GM12878 (cell line): Measurements from ENCODE around the gene MYO3B. TPM values are rescaled to one million over a fixed set of nuclear protein-coding genes. Genes with fewer than 3 reads are reported as not detected.

Source experiments
- ATAC-seq: fragments of 200-7000 bp; cut with Tn5 transposase; 3 replicates; pipeline ENCODE4 v1.9.1; 2020; ENCODE audit warnings: mild to moderate bottlenecking, moderate library complexity
- BruUV-seq: library from RNA; stranded (reverse); fragments of 400-500 nt; replicated peaks from 2 replicates; lab custom pipeline; 2021; lab: Mats Ljungman, UMichigan
- CTCF ChIA-PET: fragments of 300-600 bp; sonication (Branson Sonifier 250); formaldehyde crosslinking; extraction: SDS; loops from one replicate; lab custom pipeline; 2021; ENCODE audit warnings: inconsistent platforms; lab: Yijun Ruan, JAX
- POLR2A ChIA-PET: fragments of 350-600 bp; formaldehyde crosslinking; extraction: SDS; loops from one replicate; lab custom pipeline; 2021; ENCODE audit warnings: inconsistent platforms; lab: Charles Lee
- RAD21 ChIA-PET: fragments of 300-600 bp; sonication (Branson Sonifier 250); formaldehyde crosslinking; loops from one replicate; lab custom pipeline; 2023; ENCODE audit warnings: antibody characterized with exemption; ENCODE audit not compliant: unreplicated experiment; lab: Charles Lee
- SMC1A ChIA-PET: fragments of 300-600 bp; sonication (Branson Sonifier 250); formaldehyde crosslinking; loops from one replicate; lab custom pipeline; 2023; ENCODE audit not compliant: unreplicated experiment, uncharacterized antibody; lab: Charles Lee
- DNase-seq: peaks from one replicate; pipeline ENCODE4 v3.0.0-alpha.2; 2011; ENCODE audit warnings: low read depth, low spot score
- FAIRE-seq: peaks from 3 replicates; lab custom pipeline; 2011; peaks lifted over from hg19 to GRCh38; lab: Jason Lieb, UNC
- H2AFZ ChIP-seq: 2 replicates; pipeline ENCODE4 v1.6.0; 2011; ENCODE audit warnings: low read depth, low read length, control low read depth; ENCODE audit not compliant: control insufficient read depth
- H3K27ac ChIP-seq: 2 replicates; pipeline ENCODE4 v1.5.1; 2011; ENCODE audit warnings: control low read depth; ENCODE audit not compliant: control insufficient read depth, insufficient read depth
- H3K27me3 ChIP-seq, 2 experiments: replicated peaks in 1 of 2; 2 replicates each; pipeline versions ENCODE4 v1.6.0 to v1.6.1; 2011; ENCODE audit warnings: low read length in 1 of 2; ENCODE audit not compliant: control insufficient read depth in 2 of 2, insufficient read depth in 2 of 2
- H3K36me3 ChIP-seq, 2 experiments: 2 replicates each; pipeline ENCODE4 v1.5.1; 2011; ENCODE audit warnings: low read length in 1 of 2; ENCODE audit not compliant: control insufficient read depth in 2 of 2, insufficient read depth in 2 of 2
- H3K4me1 ChIP-seq: 2 replicates; pipeline ENCODE4 v1.6.1; 2011; ENCODE audit warnings: mild to moderate bottlenecking, low read length, moderate library complexity, mixed read lengths; ENCODE audit not compliant: control insufficient read depth, insufficient read depth
- H3K4me2 ChIP-seq: 2 replicates; pipeline ENCODE4 v1.6.0; 2011; ENCODE audit warnings: control low read depth; ENCODE audit not compliant: control insufficient read depth, insufficient read depth
- H3K4me3 ChIP-seq: fragments of 200-600 bp; sonication (generic); 2 replicates; pipeline ENCODE4 v1.5.1; 2016
- H3K79me2 ChIP-seq: 2 replicates; pipeline ENCODE4 v1.6.0; 2011; ENCODE audit warnings: low read length; ENCODE audit not compliant: control insufficient read depth, insufficient read depth
- H3K9ac ChIP-seq: 2 replicates; pipeline ENCODE4 v1.8.0; 2011; ENCODE audit warnings: low read length, control low read depth, mixed read lengths; ENCODE audit not compliant: control insufficient read depth, insufficient read depth
- H3K9me3 ChIP-seq: replicated peaks from 3 replicates; pipeline ENCODE4 v1.5.1; 2011; ENCODE audit warnings: mild to moderate bottlenecking, low read length; ENCODE audit not compliant: control insufficient read depth, insufficient read depth
- H4K20me1 ChIP-seq: 2 replicates; pipeline ENCODE4 v1.6.0; 2011; ENCODE audit not compliant: control insufficient read depth, insufficient read depth
- FOXK2 ChIP-seq: fragments of 450-650 bp; IDR thresholded peaks from 2 replicates; pipeline ENCODE4 v1.6.1; 2017; ENCODE audit warnings: mild to moderate bottlenecking, moderate library complexity
- KDM1A ChIP-seq: fragments of 200-600 bp; sonication (generic); IDR thresholded peaks from 2 replicates; pipeline ENCODE4 v1.6.1; 2016; ENCODE audit warnings: borderline replicate concordance
- NBN ChIP-seq: fragments of 450-650 bp; IDR thresholded peaks from 2 replicates; pipeline ENCODE4 v1.6.1; 2016
- NRF1 ChIP-seq: conservative IDR thresholded peaks from 2 replicates; pipeline ENCODE4 v1.6.1; 2011; ENCODE audit warnings: mild to moderate bottlenecking, low read depth, low read length, improper control_type of control experiment
- SREBF1 ChIP-seq: IDR thresholded peaks from 2 replicates; pipeline ENCODE4 v1.6.1; 2012; ENCODE audit warnings: mild to moderate bottlenecking, low read length
- ZNF217 ChIP-seq: fragments of 450-650 bp; IDR thresholded peaks from 2 replicates; pipeline ENCODE4 v1.6.1; 2017; ENCODE audit warnings: antibody characterized with exemption, mild to moderate bottlenecking
- WGBS: methylation state at CpG from one replicate; pipeline ENCODE4 v1.1.6; 2016; ENCODE audit warnings: low lambda C conversion rate; ENCODE audit not compliant: insufficient replicate concordance, insufficient coverage; ENCODE audit errors: missing lambda C conversion rate; 5-methylcytosine and 5-hydroxymethylcytosine counted together
- in situ Hi-C: fragments of 300-500 bp; cut with MboI; formaldehyde crosslinking; loops from 9 replicates; pipeline ENCODE4 v1.14.3; 2018; ENCODE audit warnings: mixed read lengths
- intact Hi-C: fragments of 100-400 bp; cut with micrococcal nuclease; formaldehyde crosslinking; loops from one replicate; pipeline ENCODE4 v1.14.2; 2022; ENCODE audit not compliant: unreplicated experiment
- polyA plus RNA-seq, 11 experiments: library from polyadenylated mRNA; depleted of rRNA in 4 of 11; unstranded in 6 of 11; stranded (reverse) in 5 of 11; fragments of >200 nt; fragmentation: Nextera tagmentation in 4 of 11; fragmentation: Illumina TruSeq in 1 of 11; extraction: Ambion mirVana in 4 of 11; extraction: Trizol in 1 of 11; gene quantifications; 1 replicate in 1 of 11; 2 replicates in 10 of 11; pipeline versions ENCODE4 v1.2.1 to v1.2.3, GENCODE V29; 2011 to 2016; ENCODE audit warnings: inconsistent platforms in 2 of 11, missing spikeins in 2 of 11, low read depth in 1 of 11
- total RNA-seq, 4 experiments: library from RNA; depleted of rRNA in 3 of 4; stranded (reverse); fragments of >200 nt in 3 of 4; fragmentation: Illumina TruSeq in 1 of 4; extraction: Trizol in 1 of 4; gene quantifications; 2 replicates each; pipeline versions ENCODE4 v1.2.1 to v1.2.3, GENCODE V29; 2013 to 2021
- TF ChIP-seq, protein P1 (sequence below): fragments of 450-650 bp; conservative IDR thresholded peaks from 2 replicates; pipeline ENCODE4 v1.6.1; 2017; ENCODE audit warnings: mild to moderate bottlenecking, moderate library complexity
- TF ChIP-seq, protein P2 (sequence below): fragments of 450-650 bp; IDR thresholded peaks from 2 replicates; pipeline ENCODE4 v1.6.1; 2017; ENCODE audit warnings: low read depth, mild to moderate bottlenecking, moderate library complexity
- TF ChIP-seq, protein P3 (sequence below): IDR thresholded peaks from 2 replicates; pipeline ENCODE4 v1.6.1; 2011; ENCODE audit warnings: low read depth, low read length, improper control_type of control experiment, borderline replicate concordance

The MYO3B gene
- total and polyA plus RNA-seq, 10 of the 15 experiments (the other 5 are each of a cell fraction or from before 2014, with no cell fraction given) = 1.1 to 7.1 (median 2.1) TPM

DNA sequence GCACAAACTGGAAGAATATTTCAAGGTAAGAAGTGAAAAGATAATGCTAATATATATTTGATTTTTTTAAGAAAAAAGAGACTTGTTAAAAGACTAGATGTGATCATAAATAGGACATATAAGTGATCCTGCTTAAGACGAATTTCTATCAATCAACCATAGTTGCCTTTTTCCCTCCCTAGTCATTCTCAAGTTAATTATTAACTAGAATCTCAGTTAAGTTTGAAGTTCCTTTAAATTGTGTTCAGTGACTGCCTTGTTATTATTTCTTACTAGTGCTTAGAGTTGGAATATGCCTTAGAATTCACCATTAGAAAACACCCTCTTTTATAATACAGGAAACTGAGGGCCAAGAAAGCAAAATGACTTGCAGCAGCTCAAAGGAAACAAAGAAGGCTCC is 395.7 kb downstream of the MYO3B start:
- no peak overlapping the region for H3K27ac ChIP-seq
- no TSS peak for BruUV-seq
- ChIA-PET RAD21 (interaction anchor here (0.9 kb wide), 1 partner anchor 66 kb away, joined by 4 read pairs; no protein-coding TSS in a partner anchor), POLR2A (interaction anchor here (0.5 kb wide), 1 partner anchor 106 kb away, joined by 5 read pairs; no protein-coding TSS in a partner anchor), CTCF (no interaction called here), SMC1A (interaction anchor here (0.7 to 1.0 kb wide), 3 partner anchors 13 to 106 kb away, joined by 3 to 5 read pairs (median 3); no protein-coding TSS in a partner anchor)
- H3K79me2 ChIP-seq = no peaks in the 10 kb centered on the region
- 0% methylated on average over 1 of the region's 1 CpG for WGBS
- TF ChIP-seq, protein P1, sequence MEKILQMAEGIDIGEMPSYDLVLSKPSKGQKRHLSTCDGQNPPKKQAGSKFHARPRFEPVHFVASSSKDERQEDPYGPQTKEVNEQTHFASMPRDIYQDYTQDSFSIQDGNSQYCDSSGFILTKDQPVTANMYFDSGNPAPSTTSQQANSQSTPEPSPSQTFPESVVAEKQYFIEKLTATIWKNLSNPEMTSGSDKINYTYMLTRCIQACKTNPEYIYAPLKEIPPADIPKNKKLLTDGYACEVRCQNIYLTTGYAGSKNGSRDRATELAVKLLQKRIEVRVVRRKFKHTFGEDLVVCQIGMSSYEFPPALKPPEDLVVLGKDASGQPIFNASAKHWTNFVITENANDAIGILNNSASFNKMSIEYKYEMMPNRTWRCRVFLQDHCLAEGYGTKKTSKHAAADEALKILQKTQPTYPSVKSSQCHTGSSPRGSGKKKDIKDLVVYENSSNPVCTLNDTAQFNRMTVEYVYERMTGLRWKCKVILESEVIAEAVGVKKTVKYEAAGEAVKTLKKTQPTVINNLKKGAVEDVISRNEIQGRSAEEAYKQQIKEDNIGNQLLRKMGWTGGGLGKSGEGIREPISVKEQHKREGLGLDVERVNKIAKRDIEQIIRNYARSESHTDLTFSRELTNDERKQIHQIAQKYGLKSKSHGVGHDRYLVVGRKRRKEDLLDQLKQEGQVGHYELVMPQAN = no peak
- TF ChIP-seq, protein P2, sequence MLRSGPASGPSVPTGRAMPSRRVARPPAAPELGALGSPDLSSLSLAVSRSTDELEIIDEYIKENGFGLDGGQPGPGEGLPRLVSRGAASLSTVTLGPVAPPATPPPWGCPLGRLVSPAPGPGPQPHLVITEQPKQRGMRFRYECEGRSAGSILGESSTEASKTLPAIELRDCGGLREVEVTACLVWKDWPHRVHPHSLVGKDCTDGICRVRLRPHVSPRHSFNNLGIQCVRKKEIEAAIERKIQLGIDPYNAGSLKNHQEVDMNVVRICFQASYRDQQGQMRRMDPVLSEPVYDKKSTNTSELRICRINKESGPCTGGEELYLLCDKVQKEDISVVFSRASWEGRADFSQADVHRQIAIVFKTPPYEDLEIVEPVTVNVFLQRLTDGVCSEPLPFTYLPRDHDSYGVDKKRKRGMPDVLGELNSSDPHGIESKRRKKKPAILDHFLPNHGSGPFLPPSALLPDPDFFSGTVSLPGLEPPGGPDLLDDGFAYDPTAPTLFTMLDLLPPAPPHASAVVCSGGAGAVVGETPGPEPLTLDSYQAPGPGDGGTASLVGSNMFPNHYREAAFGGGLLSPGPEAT = no peak
- TF ChIP-seq, protein P3, sequence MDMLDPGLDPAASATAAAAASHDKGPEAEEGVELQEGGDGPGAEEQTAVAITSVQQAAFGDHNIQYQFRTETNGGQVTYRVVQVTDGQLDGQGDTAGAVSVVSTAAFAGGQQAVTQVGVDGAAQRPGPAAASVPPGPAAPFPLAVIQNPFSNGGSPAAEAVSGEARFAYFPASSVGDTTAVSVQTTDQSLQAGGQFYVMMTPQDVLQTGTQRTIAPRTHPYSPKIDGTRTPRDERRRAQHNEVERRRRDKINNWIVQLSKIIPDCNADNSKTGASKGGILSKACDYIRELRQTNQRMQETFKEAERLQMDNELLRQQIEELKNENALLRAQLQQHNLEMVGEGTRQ = no peak
- TF ChIP-seq ZNF217 = no peak
- TF ChIP-seq KDM1A = no peak
- no peak for TF ChIP-seq SREBF1
- no peak for TF ChIP-seq NBN
- TF ChIP-seq NRF1 = no peak
- no peak for TF ChIP-seq FOXK2
- H2AFZ ChIP-seq = no peak overlapping the region
- H3K27me3 ChIP-seq = no peaks in the 10 kb centered on the region
- H3K36me3 ChIP-seq = no peaks in the 10 kb centered on the region
- no peak overlapping the region for H3K4me2 ChIP-seq
- FAIRE-seq (no peak), DNase-seq (no peak), ATAC-seq (no peak)
- no peaks in the 10 kb centered on the region for H4K20me1 ChIP-seq
- no peaks in the 10 kb centered on the region for H3K9me3 ChIP-seq
- in situ Hi-C loops (no loop called here), intact Hi-C loops (no loop called here)
- no peaks in the 10 kb centered on the region for H3K4me1 ChIP-seq
- no peak overlapping the region for H3K4me3 ChIP-seq
- no peak overlapping the region for H3K9ac ChIP-seq
